ENCODE results near the gene SEC31B. TPM values are rescaled to one million over a fixed set of nuclear protein-coding genes. Genes with fewer than 3 reads are reported as not detected.

The SEC31B gene
- polyA plus RNA-seq, 1 donor (not counting 4 experiments of a cell fraction or from before 2014, with no cell fraction given): 4.9 TPM

GRCh38 chr10:100505164-100505563 is 14.5 kb downstream of the SEC31B start:
- no peak overlapping the region for H2AFZ ChIP-seq (ENCODE audit: control insufficient read depth, low read length)
- H3K4me1 ChIP-seq (ENCODE audit: control insufficient read depth, extremely low read depth, insufficient read depth, low read length): peaks cover 8% of the 10 kb centered on the region
- dilution Hi-C loops (cut with MboI; ENCODE audit: extremely low pct_ligation_motif_present, low sequenced_read_pairs): no loop called here
- no peak overlapping the region for H3K9ac ChIP-seq (ENCODE audit: control insufficient read depth, extremely low read depth, insufficient read depth, low read length)
- no peak overlapping the region for H3K27ac ChIP-seq (ENCODE audit: control insufficient read depth, insufficient read depth, low read length)
- peaks cover 4 to 8% of the 10 kb centered on the region in 2 experiments for H3K36me3 ChIP-seq (ENCODE audit: control insufficient read depth in 2 of 2, extremely low read depth in 1 of 2, insufficient read depth in 2 of 2, low read length in 2 of 2)
- H3K4me3 ChIP-seq (ENCODE audit: control insufficient read depth in 2 of 3, extremely low read depth in 1 of 3, insufficient read depth in 2 of 3, low read depth in 1 of 3, low read length in 3 of 3): no peak overlapping the region
- peaks cover 4% of the 10 kb centered on the region for H4K20me1 ChIP-seq (ENCODE audit: control insufficient read depth, extremely low read depth, insufficient read depth, low read length)
- no peaks in the 10 kb centered on the region for H3K9me1 ChIP-seq (ENCODE audit: control insufficient read depth, extremely low read depth, insufficient read depth, low read length)
- DNase-seq (ENCODE audit: low read depth, low spot score) (no peak), FAIRE-seq (no peak)
- H3K79me2 ChIP-seq (ENCODE audit: control insufficient read depth, insufficient read depth, low read length): no peaks in the 10 kb centered on the region
- no peaks in the 10 kb centered on the region for H3K27me3 ChIP-seq (ENCODE audit: control insufficient read depth, extremely low read depth, insufficient read depth, low read length)
- no peaks in the 10 kb centered on the region for H3K9me3 ChIP-seq (ENCODE audit: control insufficient read depth, low read depth, low read length)
- no peak for TF ChIP-seq CTCF (optimal IDR thresholded peaks at IDR 0.05 in 1 of 3, IDR thresholded peaks at IDR 0.05 in 1 of 3, conservative IDR thresholded peaks at IDR 0.05 in 1 of 3; ENCODE audit: extremely low read depth in 1 of 3, insufficient read depth in 2 of 3, low read length in 3 of 3)
- TF ChIP-seq EZH2 (IDR thresholded peaks at IDR 0.05; ENCODE audit: low read length): no peak
- H3K4me2 ChIP-seq (ENCODE audit: control insufficient read depth, extremely low read depth, insufficient read depth, low read depth, low read length): no peak overlapping the region

- no peaks in the 10 kb centered on the region for H3K9me3 ChIP-seq (ENCODE audit: control insufficient read depth, low read depth, low read length)
- DNase-seq (ENCODE audit: low read depth, low spot score) (no peak), FAIRE-seq (no peak)
- no peak overlapping the region for H3K27ac ChIP-seq (ENCODE audit: control insufficient read depth, insufficient read depth, low read length)
- peaks cover 4% of the 10 kb centered on the region for H4K20me1 ChIP-seq (ENCODE audit: control insufficient read depth, extremely low read depth, insufficient read depth, low read length)
- no peak overlapping the region for H3K4me3 ChIP-seq (ENCODE audit: control insufficient read depth in 2 of 3, extremely low read depth in 1 of 3, insufficient read depth in 2 of 3, low read depth in 1 of 3, low read length in 3 of 3)
- H3K79me2 ChIP-seq (ENCODE audit: control insufficient read depth, insufficient read depth, low read length): no peaks in the 10 kb centered on the region
- peaks cover 8% of the 10 kb centered on the region for H3K4me1 ChIP-seq (ENCODE audit: control insufficient read depth, extremely low read depth, insufficient read depth, low read length)
- dilution Hi-C loops (cut with MboI; ENCODE audit: extremely low pct_ligation_motif_present, low sequenced_read_pairs): no loop called here
- H3K36me3 ChIP-seq (ENCODE audit: control insufficient read depth in 2 of 2, extremely low read depth in 1 of 2, insufficient read depth in 2 of 2, low read length in 2 of 2): peaks cover 4 to 8% of the 10 kb centered on the region in 2 experiments
- TF ChIP-seq CTCF (optimal IDR thresholded peaks at IDR 0.05 in 1 of 3, IDR thresholded peaks at IDR 0.05 in 1 of 3, conservative IDR thresholded peaks at IDR 0.05 in 1 of 3; ENCODE audit: extremely low read depth in 1 of 3, insufficient read depth in 2 of 3, low read length in 3 of 3) (no peak), EZH2 (IDR thresholded peaks at IDR 0.05; ENCODE audit: low read length) (no peak)
- no peaks in the 10 kb centered on the region for H3K27me3 ChIP-seq (ENCODE audit: control insufficient read depth, extremely low read depth, insufficient read depth, low read length)
- no peak overlapping the region for H2AFZ ChIP-seq (ENCODE audit: control insufficient read depth, low read length)
- no peak overlapping the region for H3K9ac ChIP-seq (ENCODE audit: control insufficient read depth, extremely low read depth, insufficient read depth, low read length)
- no peak overlapping the region for H3K4me2 ChIP-seq (ENCODE audit: control insufficient read depth, extremely low read depth, insufficient read depth, low read depth, low read length)
- no peaks in the 10 kb centered on the region for H3K9me1 ChIP-seq (ENCODE audit: control insufficient read depth, extremely low read depth, insufficient read depth, low read length)
These were observed 15.6 kb downstream of the SEC31B start for GRCh38 chr10:100504096-100504495.
